ENCODE measurements around the gene ACACB. TPM values are rescaled to one million over a fixed set of nuclear protein-coding genes. Genes with fewer than 3 reads are reported as not detected.

ACACB gene
- total RNA-seq, 2 donors from 2014 or later: 3.4 to 11.1 TPM

- H3K27me3 Mint-ChIP-seq: peaks cover 13 to 14% of the 10 kb centered on the region in 2 donors
- no peaks in the 10 kb centered on the region for H3K9me3 Mint-ChIP-seq
- H3K4me3 Mint-ChIP-seq: no peak overlapping the region
- DNase-seq (ENCODE audit: low spot score) (peak; percentile 54), ATAC-seq (no peak)
- H3K36me3 Mint-ChIP-seq: no peaks in the 10 kb centered on the region
- no peaks in the 10 kb centered on the region for H3K4me1 Mint-ChIP-seq (ENCODE audit: low read depth in 2 of 2)
- H3K27ac Mint-ChIP-seq: no peak overlapping the region
These were observed 171.6 kb downstream of the ACACB start for GRCh38 chr12:109287811-109288469.

DNA sequence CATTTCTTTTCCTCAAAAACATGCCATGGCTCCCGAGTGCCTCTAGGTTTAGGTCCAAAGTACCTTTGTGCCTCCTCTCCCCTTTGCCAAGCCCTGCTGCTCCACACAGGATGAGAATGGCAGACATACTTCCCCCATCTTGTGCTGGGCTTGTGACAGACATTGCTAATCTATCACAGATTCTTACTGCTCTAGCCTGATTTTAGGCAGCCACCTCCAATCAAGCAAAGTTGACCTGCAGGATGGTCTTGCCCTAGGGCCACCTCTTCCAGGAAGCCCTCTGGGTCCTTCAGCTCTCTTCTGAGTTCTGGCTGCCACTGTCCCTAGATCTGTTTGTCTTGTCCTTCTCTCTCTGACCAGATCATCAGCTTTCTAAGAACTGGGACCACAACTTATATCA, 172.2 kb downstream of the ACACB start:
- ATAC-seq (no peak), DNase-seq (ENCODE audit: low spot score) (peak; percentile 16)
- Mint-ChIP-seq H3K4me3 (no peak overlapping the region), H3K27me3 (peaks cover 13 to 17% of the 10 kb centered on the region in 2 donors), H3K27ac (no peak overlapping the region), H3K9me3 (no peaks in the 10 kb centered on the region), H3K4me1 (ENCODE audit: low read depth in 2 of 2) (no peaks in the 10 kb centered on the region), H3K36me3 (no peaks in the 10 kb centered on the region)

DNA sequence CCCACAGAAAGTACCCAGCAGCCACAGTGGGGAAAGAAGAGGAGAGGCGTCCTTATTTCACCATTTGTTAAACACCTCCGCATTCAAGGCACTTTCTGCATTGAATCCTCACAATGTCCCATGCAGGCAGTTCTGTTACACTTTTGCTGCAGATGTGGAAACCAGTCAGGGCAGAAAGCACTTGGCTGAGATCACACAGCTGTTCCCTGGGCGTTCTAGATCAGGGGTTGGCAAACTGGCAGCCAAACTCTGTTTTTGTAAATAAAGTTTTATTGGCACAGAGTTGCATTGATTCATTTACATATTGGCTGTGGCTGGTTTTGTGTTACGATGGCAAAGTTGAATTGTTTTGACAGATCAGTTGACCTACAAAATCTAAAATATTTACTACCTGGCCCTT, 172.6 kb downstream of the ACACB start:
- Mint-ChIP-seq H3K4me3 (no peak overlapping the region), H3K27me3 (peaks cover 13 to 17% of the 10 kb centered on the region in 2 donors), H3K36me3 (no peaks in the 10 kb centered on the region), H3K27ac (no peak overlapping the region), H3K9me3 (no peaks in the 10 kb centered on the region), H3K4me1 (ENCODE audit: low read depth in 2 of 2) (no peaks in the 10 kb centered on the region)
- ATAC-seq (no peak), DNase-seq (ENCODE audit: low spot score) (peak; percentile 34)

DNA sequence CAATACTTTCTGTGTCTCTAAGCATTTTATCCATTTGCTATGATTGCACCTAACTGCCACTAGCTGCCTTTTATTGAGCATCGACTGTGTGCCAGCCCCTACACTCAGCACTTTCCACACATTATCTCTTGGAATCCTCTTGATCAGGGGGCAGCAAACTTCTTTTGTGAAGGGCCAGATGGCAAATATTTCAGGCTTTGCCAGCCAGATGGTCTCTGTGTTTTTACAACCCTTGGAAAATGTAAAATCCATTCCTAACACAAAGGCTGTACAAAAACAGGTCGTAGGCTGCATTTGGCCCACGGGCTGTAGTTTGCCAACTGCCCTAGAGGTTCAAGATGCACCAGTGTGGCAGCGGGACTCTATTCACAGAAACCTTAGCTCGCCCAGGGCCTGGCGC, 173.2 kb downstream of the ACACB start:
- Mint-ChIP-seq H3K4me1 (ENCODE audit: low read depth in 2 of 2) (no peaks in the 10 kb centered on the region), H3K27me3 (peaks cover 13 to 19% of the 10 kb centered on the region in 2 donors), H3K36me3 (no peaks in the 10 kb centered on the region), H3K9me3 (no peaks in the 10 kb centered on the region), H3K4me3 (no peak overlapping the region), H3K27ac (no peak overlapping the region)
- DNase-seq (ENCODE audit: low spot score) (no peak), ATAC-seq (no peak)

- DNase-seq (ENCODE audit: low spot score) (peak; percentile 37), ATAC-seq (no peak)
- peaks cover 13 to 20% of the 10 kb centered on the region in 2 donors for H3K27me3 Mint-ChIP-seq
- H3K4me3 Mint-ChIP-seq: no peak overlapping the region
- no peaks in the 10 kb centered on the region for H3K9me3 Mint-ChIP-seq
- H3K36me3 Mint-ChIP-seq: no peaks in the 10 kb centered on the region
- H3K27ac Mint-ChIP-seq: no peak overlapping the region
- no peaks in the 10 kb centered on the region for H3K4me1 Mint-ChIP-seq (ENCODE audit: low read depth in 2 of 2)
These were observed 173.7 kb downstream of the ACACB start for GRCh38 chr12:109290061-109290460.

GRCh38 chr12:109291117-109291516, 174.7 kb downstream of the ACACB start:
- peak in 1 of 2 donors; percentile 18 for ATAC-seq
- Mint-ChIP-seq H3K36me3 (no peaks in the 10 kb centered on the region), H3K27ac (no peak overlapping the region), H3K27me3 (peaks cover 18 to 20% of the 10 kb centered on the region in 2 donors), H3K4me3 (no peak overlapping the region), H3K9me3 (no peaks in the 10 kb centered on the region), H3K4me1 (ENCODE audit: low read depth in 2 of 2) (no peaks in the 10 kb centered on the region)
- peak; percentile 3 for DNase-seq (ENCODE audit: low spot score)

- Mint-ChIP-seq H3K36me3 (no peaks in the 10 kb centered on the region), H3K27ac (no peak overlapping the region), H3K27me3 (peaks cover 21 to 23% of the 10 kb centered on the region in 2 donors), H3K4me1 (ENCODE audit: low read depth in 2 of 2) (no peaks in the 10 kb centered on the region), H3K9me3 (no peaks in the 10 kb centered on the region), H3K4me3 (no peak overlapping the region)
- ATAC-seq (no peak), DNase-seq (ENCODE audit: low spot score) (peak; percentile 42)
These were observed 175.3 kb downstream of the ACACB start for GRCh38 chr12:109291521-109292341.

GRCh38 chr12:109292342-109292711, 175.9 kb downstream of the ACACB start:
- H3K9me3 Mint-ChIP-seq: no peaks in the 10 kb centered on the region
- H3K27ac Mint-ChIP-seq: no peak overlapping the region
- no peak for ATAC-seq
- H3K36me3 Mint-ChIP-seq: no peaks in the 10 kb centered on the region
- peak; percentile 38 for DNase-seq (ENCODE audit: low spot score)
- H3K27me3 Mint-ChIP-seq: peaks cover 21 to 23% of the 10 kb centered on the region in 2 donors
- no peaks in the 10 kb centered on the region for H3K4me1 Mint-ChIP-seq (ENCODE audit: low read depth in 2 of 2)
- no peak overlapping the region for H3K4me3 Mint-ChIP-seq

- H3K36me3 Mint-ChIP-seq: no peaks in the 10 kb centered on the region
- ATAC-seq (no peak), DNase-seq (ENCODE audit: low spot score) (no peak)
- H3K4me3 Mint-ChIP-seq: no peak overlapping the region
- H3K4me1 Mint-ChIP-seq (ENCODE audit: low read depth in 2 of 2): no peaks in the 10 kb centered on the region
- no peak overlapping the region for H3K27ac Mint-ChIP-seq
- peaks cover 21 to 23% of the 10 kb centered on the region in 2 donors for H3K27me3 Mint-ChIP-seq
- no peaks in the 10 kb centered on the region for H3K9me3 Mint-ChIP-seq
These were observed 176.7 kb downstream of the ACACB start for GRCh38 chr12:109293106-109293505.

GRCh38 chr12:109294286-109294796, 178.0 kb downstream of the ACACB start:
- ATAC-seq (no peak), DNase-seq (ENCODE audit: low spot score) (no peak)
- H3K4me1 Mint-ChIP-seq (ENCODE audit: low read depth in 2 of 2): no peaks in the 10 kb centered on the region
- H3K27ac Mint-ChIP-seq: no peak overlapping the region
- no peak overlapping the region for H3K4me3 Mint-ChIP-seq
- H3K36me3 Mint-ChIP-seq: no peaks in the 10 kb centered on the region
- H3K27me3 Mint-ChIP-seq: peaks cover 17 to 18% of the 10 kb centered on the region in 2 donors
- no peaks in the 10 kb centered on the region for H3K9me3 Mint-ChIP-seq

DNA sequence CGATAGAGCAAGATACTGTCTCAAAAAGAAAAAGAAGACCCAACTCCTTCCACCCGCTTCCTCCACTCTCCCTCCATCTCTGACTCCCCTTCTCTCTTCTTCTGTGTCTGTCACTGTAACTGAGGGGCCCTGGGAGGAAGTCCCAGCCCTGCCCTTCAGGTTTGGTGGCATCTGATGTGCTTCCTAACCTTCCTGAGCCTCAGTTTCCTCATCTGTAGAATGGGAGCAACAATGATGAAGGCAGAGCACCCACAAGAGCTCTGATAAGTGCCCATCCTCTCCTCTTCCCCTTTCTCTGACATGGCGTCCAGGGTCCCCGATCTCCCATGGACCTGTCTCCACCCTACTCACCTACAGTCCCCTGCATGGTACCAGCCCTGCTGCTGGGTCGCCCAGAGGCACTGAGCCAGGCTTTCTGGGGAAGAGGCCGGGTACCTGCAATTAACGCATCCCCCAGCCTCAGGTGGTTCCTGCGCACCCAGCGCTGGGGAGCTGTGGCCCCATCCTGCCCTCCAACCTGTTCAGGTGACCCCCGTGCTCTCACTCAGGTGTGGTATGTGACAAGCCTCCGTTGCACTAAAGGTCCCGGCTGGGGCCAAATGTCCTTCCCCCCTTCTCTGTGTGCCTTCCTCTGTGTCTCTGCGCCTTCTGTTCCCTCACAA, 179.5 kb downstream of the ACACB start:
- no peaks in the 10 kb centered on the region for H3K36me3 Mint-ChIP-seq
- DNase-seq (ENCODE audit: low spot score) (no peak), ATAC-seq (no peak)
- H3K27me3 Mint-ChIP-seq: peaks cover 8 to 12% of the 10 kb centered on the region in 2 donors
- H3K27ac Mint-ChIP-seq: no peak overlapping the region
- H3K9me3 Mint-ChIP-seq: no peaks in the 10 kb centered on the region
- no peak overlapping the region for H3K4me3 Mint-ChIP-seq
- no peaks in the 10 kb centered on the region for H3K4me1 Mint-ChIP-seq (ENCODE audit: low read depth in 2 of 2)

- H3K27ac Mint-ChIP-seq: no peak overlapping the region
- no peaks in the 10 kb centered on the region for H3K4me1 Mint-ChIP-seq (ENCODE audit: low read depth in 2 of 2)
- H3K36me3 Mint-ChIP-seq: no peaks in the 10 kb centered on the region
- peaks cover 8 to 11% of the 10 kb centered on the region in 2 donors for H3K27me3 Mint-ChIP-seq
- ATAC-seq: peak in 1 of 2 donors; percentile 11
- H3K4me3 Mint-ChIP-seq: no peak overlapping the region
- H3K9me3 Mint-ChIP-seq: no peaks in the 10 kb centered on the region
- DNase-seq (ENCODE audit: low spot score): no peak
These were observed 180.0 kb downstream of the ACACB start for GRCh38 chr12:109296431-109296830.

- DNase-seq (ENCODE audit: low spot score) (no peak), ATAC-seq (no peak)
- Mint-ChIP-seq H3K4me1 (ENCODE audit: low read depth in 2 of 2) (no peaks in the 10 kb centered on the region), H3K9me3 (no peaks in the 10 kb centered on the region), H3K36me3 (no peaks in the 10 kb centered on the region), H3K27ac (no peak overlapping the region), H3K27me3 (peaks cover 13 to 16% of the 10 kb centered on the region in 2 donors), H3K4me3 (no peak overlapping the region)
These were observed 183.5 kb downstream of the ACACB start for GRCh38 chr12:109299849-109300248.
